H1 (cell line): ENCODE results near the gene LY6G6F. TPM values are rescaled to one million over a fixed set of nuclear protein-coding genes. Genes with fewer than 3 reads are reported as not detected.

Source experiments
- ATF3 ChIP-seq: IDR thresholded peaks from 2 replicates; pipeline ENCODE4 v1.6.1; 2011; ENCODE audit warnings: low read depth, mild to moderate bottlenecking, low read length; ENCODE audit not compliant: insufficient read depth
- CBX5 ChIP-seq: fragments of 300-800, 300-1000 bp; sonication (generic); IDR thresholded peaks from 2 replicates; pipeline ENCODE4 v1.7.1; 2016; ENCODE audit warnings: antibody characterized with exemption, low read length, low read depth
- CEBPB ChIP-seq: IDR thresholded peaks from 2 replicates; pipeline ENCODE4 v1.6.1; 2012; ENCODE audit warnings: low read depth, low read length
- CREB1 ChIP-seq: IDR thresholded peaks from 2 replicates; pipeline ENCODE4 v1.6.1; 2012; ENCODE audit warnings: inconsistent platforms
- CTBP2 ChIP-seq: IDR thresholded peaks from 2 replicates; pipeline ENCODE4 v1.7.0; 2011; ENCODE audit warnings: borderline replicate concordance, mild to moderate bottlenecking, moderate library complexity, mixed read lengths, low read length; ENCODE audit not compliant: insufficient read depth, insufficient read length
- EGR1 ChIP-seq: IDR thresholded peaks from 2 replicates; pipeline ENCODE4 v1.6.1; 2011; ENCODE audit warnings: low read depth, low read length, borderline replicate concordance
- HDAC6 ChIP-seq: IDR thresholded peaks from one replicate; pipeline ENCODE4 v1.7.1; 2012; ENCODE audit warnings: low read depth, mild to moderate bottlenecking, inconsistent platforms, low read length, moderate library complexity
- JUN ChIP-seq: IDR thresholded peaks from 2 replicates; pipeline ENCODE4 v1.6.1; 2011; ENCODE audit warnings: low read depth, mild to moderate bottlenecking, improper control_type of control experiment, low read length
- POU5F1 ChIP-seq: IDR thresholded peaks from 2 replicates; pipeline ENCODE4 v1.6.1; 2011; ENCODE audit warnings: low read depth, mild to moderate bottlenecking, low read length, moderate library complexity
- RAD21 ChIP-seq, 2 experiments: IDR thresholded peaks in 1 of 2; conservative IDR thresholded peaks in 1 of 2; 2 replicates each; pipeline ENCODE4 v1.6.1; 2011; ENCODE audit warnings: low read depth in 2 of 2, low read length in 2 of 2, improper control_type of control experiment in 1 of 2, inconsistent platforms in 1 of 2, mild to moderate bottlenecking in 1 of 2, moderate library complexity in 1 of 2
- RFX5 ChIP-seq: IDR thresholded peaks from 2 replicates; pipeline ENCODE4 v1.6.1; 2011; ENCODE audit warnings: low read depth, low read length, improper control_type of control experiment, borderline replicate concordance
- SAP30 ChIP-seq: fragments of 300-600 bp; sonication (generic); IDR thresholded peaks from 2 replicates; pipeline ENCODE4 v1.7.1; 2012; ENCODE audit warnings: low read length, moderate library complexity, mild to moderate bottlenecking, inconsistent platforms; ENCODE audit not compliant: insufficient read depth, insufficient replicate concordance
- SIRT6 ChIP-seq: IDR thresholded peaks from one replicate; pipeline ENCODE4 v1.7.1; 2012; ENCODE audit warnings: low read length, inconsistent platforms
- SP1 ChIP-seq: IDR thresholded peaks from 2 replicates; pipeline ENCODE4 v1.6.1; 2011; ENCODE audit warnings: low read depth, low read length
- SP2 ChIP-seq: IDR thresholded peaks from 2 replicates; pipeline ENCODE4 v1.6.1; 2012; ENCODE audit warnings: mild to moderate bottlenecking, low read length, inconsistent platforms
- SRF ChIP-seq: IDR thresholded peaks from 2 replicates; pipeline ENCODE4 v1.6.1; 2011; ENCODE audit warnings: mild to moderate bottlenecking, low read depth, low read length, moderate library complexity
- YY1 ChIP-seq: IDR thresholded peaks from 2 replicates; pipeline ENCODE4 v1.6.1; 2011; ENCODE audit warnings: low read depth, mild to moderate bottlenecking, low read length
- polyA plus RNA-seq, 7 experiments: library from polyadenylated mRNA; depleted of rRNA in 3 of 7; stranded (reverse) in 5 of 7; unstranded in 2 of 7; fragments of >200 nt in 5 of 7; fragments of 200-250 nt in 2 of 7; gene quantifications; 1 replicate in 5 of 7; 2 replicates in 1 of 7; 4 replicates in 1 of 7; pipeline versions ENCODE4 v1.2.1 to v1.2.3, GENCODE V29; 2011 to 2013; ENCODE audit warnings: missing spikeins in 2 of 7, mixed read lengths in 2 of 7
- total RNA-seq: library from RNA; stranded (reverse); fragmentation: NEBNext Ultra II Directional; extraction: Animal tissue kit (Norgen Biotek cat#: 25700); gene quantifications from 2 replicates; pipeline ENCODE4 v1.2.1, GENCODE V29; 2021

Gene LY6G6F
- total and polyA plus RNA-seq, 2 of the 8 experiments (the other 6 are each of a cell fraction or from before 2014, with no cell fraction given): not detected

GRCh38 chr6:31665501-31666336 is 40.9 kb upstream of the LY6G6F start, which contains the start of gene CSNK2B (continued):
- TF ChIP-seq SAP30 (peak; percentile 5), CEBPB (no peak), RAD21 (IDR thresholded peaks at IDR 0.05 in 1 of 2, conservative IDR thresholded peaks at IDR 0.05 in 1 of 2; ENCODE audit: low read depth in 2 of 2, low read length in 2 of 2) (no peak), CREB1 (peak; percentile 62), SRF (peak; percentile 42; the same call in 1 of the 2 replicates), RFX5 (no peak), CTBP2 (no peak), YY1 (no peak), CBX5 (no peak), POU5F1 (no peak), SIRT6 (no peak), SP1 (peak; percentile 83), EGR1 (0 out of 2 replicates have a peak, but pooled peaks have one; percentile 38), HDAC6 (no peak), SP2 (no peak), ATF3 (peak; percentile 63; the same call in 1 of the 2 replicates), JUN (no peak)
